HEK293 (cell line): ENCODE results near the gene MUSTN1.

Experiments used
- CTCF ChIA-PET: fragments of 350-600 bp; formaldehyde crosslinking; extraction: SDS; loops from one replicate; lab custom pipeline; 2021; ENCODE audit warnings: antibody characterized with exemption; lab: Yijun Ruan, JAX
- POLR2A ChIA-PET: fragments of 300-600 bp; formaldehyde crosslinking; extraction: SDS; loops from one replicate; lab custom pipeline; 2020; ENCODE audit warnings: antibody characterized with exemption, inconsistent platforms; lab: Yijun Ruan, JAX
- H3K27ac ChIP-seq: fragments of 200-500 bp; sonication (Bioruptor generic); 2 replicates; pipeline ENCODE4 v1.5.1; 2014; ENCODE audit warnings: low read depth, low read length, control low read depth, inconsistent platforms; ENCODE audit errors: extremely low read depth
- H3K36me3 ChIP-seq, 2 experiments: fragments of 200-500 bp in 1 of 2; sonication (Bioruptor generic) in 1 of 2; 1 replicate in 1 of 2; 2 replicates in 1 of 2; pipeline ENCODE4 v1.5.1; 2014 to 2017; ENCODE audit warnings: inconsistent platforms in 2 of 2, low read length in 2 of 2; ENCODE audit not compliant: control insufficient read depth in 2 of 2, insufficient read depth in 1 of 2
- H3K4me1 ChIP-seq: fragments of 200-500 bp; sonication (Bioruptor generic); 2 replicates; pipeline ENCODE4 v1.5.1; 2014; ENCODE audit warnings: mild to moderate bottlenecking, low read length, inconsistent platforms; ENCODE audit not compliant: control insufficient read depth, insufficient read depth
- H3K4me3 ChIP-seq: 2 replicates; pipeline ENCODE4 v1.5.1; 2011; ENCODE audit warnings: low read depth, mild to moderate bottlenecking, control low read depth, low read length, moderate library complexity
- H3K9me3 ChIP-seq: fragments of 200-500 bp; sonication (Bioruptor generic); 2 replicates; pipeline ENCODE4 v1.5.1; 2014; ENCODE audit warnings: low read depth, low read length, inconsistent platforms; ENCODE audit not compliant: control insufficient read depth, insufficient read depth
- KLF10 ChIP-seq: fragments of 450-650 bp; IDR thresholded peaks from 2 replicates; pipeline ENCODE4 v1.5.1; 2018; ENCODE audit warnings: missing biosample characterization, mild to moderate bottlenecking, missing genetic modification characterization
- KLF8 ChIP-seq: fragments of 450-650 bp; formaldehyde crosslinking; IDR thresholded peaks from 2 replicates; pipeline ENCODE4 v1.5.1; 2016; ENCODE audit warnings: missing biosample characterization, missing genetic modification characterization
- MYNN ChIP-seq: fragments of 450-650 bp; formaldehyde crosslinking; IDR thresholded peaks from 2 replicates; pipeline ENCODE4 v1.5.1; 2016; ENCODE audit warnings: missing biosample characterization, missing genetic modification characterization, borderline replicate concordance
- OSR2 ChIP-seq: fragments of 450-650 bp; formaldehyde crosslinking; IDR thresholded peaks from 2 replicates; pipeline ENCODE4 v1.5.1; 2016; ENCODE audit warnings: missing biosample characterization, missing genetic modification characterization
- REPIN1 ChIP-seq: fragments of 450-650 bp; formaldehyde crosslinking; IDR thresholded peaks from 2 replicates; pipeline ENCODE4 v1.5.1; 2017; ENCODE audit warnings: missing biosample characterization, missing genetic modification characterization, low read depth
- SALL2 ChIP-seq: fragments of 450-650 bp; formaldehyde crosslinking; IDR thresholded peaks from 2 replicates; pipeline ENCODE4 v1.5.0; 2017; ENCODE audit warnings: missing biosample characterization, mild to moderate bottlenecking, missing genetic modification characterization, borderline replicate concordance
- ZBTB48 ChIP-seq: fragments of 450-650 bp; formaldehyde crosslinking; IDR thresholded peaks from 2 replicates; pipeline ENCODE4 v1.5.1; 2016; ENCODE audit warnings: missing biosample characterization, missing genetic modification characterization
- ZFP69B ChIP-seq: fragments of 450-650 bp; formaldehyde crosslinking; IDR thresholded peaks from 2 replicates; pipeline ENCODE4 v1.5.1; 2016; ENCODE audit warnings: missing biosample characterization, missing genetic modification characterization
- ZNF148 ChIP-seq: fragments of 450-650 bp; formaldehyde crosslinking; IDR thresholded peaks from 2 replicates; pipeline ENCODE4 v1.5.0; 2017; ENCODE audit warnings: missing biosample characterization, missing genetic modification characterization, borderline replicate concordance
- ZNF169 ChIP-seq: fragments of 450-650 bp; formaldehyde crosslinking; IDR thresholded peaks from 2 replicates; pipeline ENCODE4 v1.5.1; 2016; ENCODE audit warnings: missing biosample characterization, missing genetic modification characterization
- ZNF174 ChIP-seq: fragments of 450-650 bp; formaldehyde crosslinking; IDR thresholded peaks from 2 replicates; pipeline ENCODE4 v1.5.0; 2017; ENCODE audit warnings: missing biosample characterization, mild to moderate bottlenecking, missing genetic modification characterization
- ZNF23 ChIP-seq: fragments of 450-650 bp; formaldehyde crosslinking; IDR thresholded peaks from 2 replicates; pipeline ENCODE4 v1.5.1; 2016; ENCODE audit warnings: missing biosample characterization, missing genetic modification characterization, borderline replicate concordance
- ZNF26 ChIP-seq: fragments of 450-650 bp; formaldehyde crosslinking; IDR thresholded peaks from 2 replicates; pipeline ENCODE4 v1.5.1; 2016; ENCODE audit warnings: missing biosample characterization, missing genetic modification characterization
- ZNF354C ChIP-seq: fragments of 450-650 bp; formaldehyde crosslinking; IDR thresholded peaks from 2 replicates; pipeline ENCODE4 v1.5.1; 2016; ENCODE audit warnings: missing biosample characterization, missing genetic modification characterization, low read depth, borderline replicate concordance
- ZNF366 ChIP-seq: fragments of 450-650 bp; formaldehyde crosslinking; conservative IDR thresholded peaks from 2 replicates; pipeline ENCODE4 v1.5.1; 2016; ENCODE audit warnings: missing biosample characterization, missing genetic modification characterization
- ZNF391 ChIP-seq: fragments of 450-650 bp; formaldehyde crosslinking; IDR thresholded peaks from 2 replicates; pipeline ENCODE4 v1.5.1; 2016; ENCODE audit warnings: low read depth, missing biosample characterization, missing genetic modification characterization, borderline replicate concordance
- ZNF518A ChIP-seq: fragments of 450-650 bp; formaldehyde crosslinking; conservative IDR thresholded peaks from 2 replicates; pipeline ENCODE4 v1.5.1; 2016; ENCODE audit warnings: low read depth, missing biosample characterization, missing genetic modification characterization
- ZNF585B ChIP-seq: fragments of 450-650 bp; formaldehyde crosslinking; IDR thresholded peaks from 2 replicates; pipeline ENCODE4 v1.5.1; 2016; ENCODE audit warnings: missing biosample characterization, missing genetic modification characterization
- ZNF596 ChIP-seq: fragments of 450-650 bp; IDR thresholded peaks from 2 replicates; pipeline ENCODE4 v1.5.0; 2018; ENCODE audit warnings: missing biosample characterization, mild to moderate bottlenecking, missing genetic modification characterization, moderate library complexity
- ZNF76 ChIP-seq: fragments of 450-650 bp; formaldehyde crosslinking; IDR thresholded peaks from 2 replicates; pipeline ENCODE4; 2016; ENCODE audit warnings: low read depth, missing biosample characterization, missing genetic modification characterization, borderline replicate concordance
- ZNF837 ChIP-seq: fragments of 450-650 bp; formaldehyde crosslinking; IDR thresholded peaks from 2 replicates; pipeline ENCODE4 v1.5.1; 2016; ENCODE audit warnings: missing biosample characterization, missing genetic modification characterization

The MUSTN1 gene

GRCh38 chr3:52877085-52877484, 42.3 kb upstream of the MUSTN1 start:
- peaks cover 0 to 5% of the 10 kb centered on the region in 2 experiments; a peak in 1 of 3 replicates for H3K36me3 ChIP-seq
- ChIA-PET POLR2A (no interaction called here), CTCF (no interaction called here)
- TF ChIP-seq ZNF354C (tag by site-specific recombination) (no peak), ZNF837 (tag by site-specific recombination) (no peak), ZNF596 (tag by site-specific recombination) (no peak), KLF10 (tag by site-specific recombination) (no peak), MYNN (tag by site-specific recombination) (no peak), ZNF148 (tag by site-specific recombination) (no peak), ZNF585B (tag by site-specific recombination) (no peak), SALL2 (no peak), ZNF174 (tag by site-specific recombination) (no peak), ZNF26 (tag by site-specific recombination) (no peak)
- H3K4me1 ChIP-seq: no peaks in the 10 kb centered on the region
- H3K4me3 ChIP-seq: no peak overlapping the region
- no peaks in the 10 kb centered on the region for H3K9me3 ChIP-seq
- no peak overlapping the region for H3K27ac ChIP-seq

- ChIA-PET CTCF (no interaction called here), POLR2A (interaction anchor here (0.6 kb wide), 1 partner anchor 94 kb away, joined by 4 read pairs; no protein-coding TSS in a partner anchor)
- TF ChIP-seq ZNF518A: no peak
- TF ChIP-seq ZNF169: no peak
- no peak for TF ChIP-seq ZBTB48 (tag by site-specific recombination)
- TF ChIP-seq REPIN1 (tag by site-specific recombination): no peak
- no peak for TF ChIP-seq ZNF366
- no peak for TF ChIP-seq ZNF391 (tag by site-specific recombination)
- no peak for TF ChIP-seq OSR2 (tag by site-specific recombination)
- TF ChIP-seq ZNF23 (tag by site-specific recombination): no peak
- no peak for TF ChIP-seq KLF8 (tag by site-specific recombination)
- no peak for TF ChIP-seq ZNF76 (tag by site-specific recombination)
- TF ChIP-seq ZFP69B (tag by site-specific recombination): no peak
- no peaks in the 10 kb centered on the region for H3K9me3 ChIP-seq
- no peaks in the 10 kb centered on the region for H3K4me1 ChIP-seq
- peaks cover 0 to 5% of the 10 kb centered on the region in 2 experiments; a peak in 1 of 3 replicates for H3K36me3 ChIP-seq
- H3K4me3 ChIP-seq: no peak overlapping the region
- no peak overlapping the region for H3K27ac ChIP-seq
These were observed 40.2 kb upstream of the MUSTN1 start for GRCh38 chr3:52874864-52875587.
